ENCODE data around the gene TRAK2.

DNA sequence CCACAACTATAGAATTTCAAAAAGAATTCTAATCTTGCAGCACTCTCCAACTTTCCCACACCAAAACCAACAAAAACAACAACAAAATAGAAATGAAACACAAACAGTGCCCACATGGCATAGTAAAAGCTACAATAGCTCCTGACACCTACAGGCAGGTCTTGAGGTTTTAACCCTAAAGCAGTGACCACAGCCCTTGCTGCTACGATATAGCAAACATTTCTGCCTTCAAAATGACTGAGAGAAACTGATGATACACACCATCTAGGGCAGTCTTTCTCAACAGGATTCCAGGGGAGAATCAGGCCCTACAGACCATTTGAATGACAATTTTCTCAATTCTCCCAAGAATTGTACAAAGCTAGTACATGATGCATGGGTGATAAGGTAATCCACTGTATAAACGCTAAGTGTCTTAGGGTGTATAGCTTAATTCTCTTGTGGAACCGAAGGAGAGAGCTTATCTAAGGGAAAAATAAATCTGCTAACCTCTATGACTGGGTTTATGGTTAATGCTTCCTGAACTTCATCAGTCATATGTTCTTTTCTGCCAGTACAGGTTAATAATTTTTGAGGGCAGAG is 46.5 kb downstream of the TRAK2 start:
- TF ChIP-seq POLR2AphosphoS5 (IDR thresholded peaks at IDR 0.05; ENCODE audit: low read depth, low read length): no peak
- TF ChIP-seq POLR2A (IDR thresholded peaks at IDR 0.05; ENCODE audit: low read depth, low read length): no peak
